Epithelial cell of alveolus of lung (primary cell): ENCODE results near the gene FAM200A. TPM values are rescaled to one million over a fixed set of nuclear protein-coding genes. Genes with fewer than 3 reads are reported as not detected.

Experiments used
- total RNA-seq: library from RNA; depleted of rRNA; stranded (reverse); fragments of >200 nt; gene quantifications from 2 replicates; pipeline ENCODE4 v1.2.1, GENCODE V29; 2015

Gene FAM200A
- 5.8 and 17.9 TPM in 2 replicates for total RNA-seq

GRCh38 chr7:99551767-99552463, at the start of gene FAM200A:
FAM200A (minus strand) TSS chr7:99552114; CDS start chr7:99548407, 3,707 bp downstream.

GRCh38 chr7:99597762-99598501, 46.0 kb upstream of the FAM200A start, which contains the start of gene TMEM225B:
TMEM225B (plus strand) TSS chr7:99598267; CDS start chr7:99604389, 6,122 bp downstream.

GRCh38 chr7:99558306-99559174, 6.6 kb upstream of the FAM200A start, which contains the start of gene ZNF655:
ZNF655 (plus strand) TSS chr7:99558642; CDS start chr7:99560560, 1,918 bp downstream.

GRCh38 chr7:99504603-99505323, 47.2 kb downstream of the FAM200A start, which contains the start of gene ZKSCAN5:
ZKSCAN5 (plus strand) TSS chr7:99504662; CDS start chr7:99506045, 1,383 bp downstream.

GRCh38 chr7:99499721-99500636, 51.9 kb downstream of the FAM200A start, which contains the start of gene ZNF394:
ZNF394 (minus strand) TSS chr7:99500281; CDS start chr7:99500093, 188 bp downstream.

Other genes starting within 250 kb of the FAM200A start
- gene ARPC1A, start 226.2 kb downstream of the FAM200A start, total RNA-seq = 121 and 235 TPM in 2 replicates
- gene ARPC1B, start 177.4 kb downstream of the FAM200A start, total RNA-seq = 172 and 382 TPM in 2 replicates
- gene PDAP1, start 143.5 kb downstream of the FAM200A start, total RNA-seq = 97.0 and 105 TPM in 2 replicates
- gene BUD31, start 143.1 kb downstream of the FAM200A start, total RNA-seq = 105 and 108 TPM in 2 replicates
- gene PTCD1, start 113.3 kb downstream of the FAM200A start, total RNA-seq = 4.0 and 7.2 TPM in 2 replicates
- gene CPSF4, start 113.2 kb downstream of the FAM200A start, total RNA-seq = 22.5 and 36.2 TPM in 2 replicates
- 2,095 and 2,779 TPM in 2 replicates for gene ATP5MF, start 85.9 kb downstream of the FAM200A start, total RNA-seq
- gene ZNF789, start 79.2 kb downstream of the FAM200A start, total RNA-seq = 4.4 and 5.5 TPM in 2 replicates
- gene ZNF394, start 51.8 kb downstream of the FAM200A start, total RNA-seq = 16.4 and 19.7 TPM in 2 replicates
- gene ZKSCAN5, start 47.5 kb downstream of the FAM200A start, total RNA-seq = 9.3 and 12.1 TPM in 2 replicates
- 29.2 and 89.8 TPM in 2 replicates for gene ZNF655, start 6.5 kb upstream of the FAM200A start, total RNA-seq
- 0.39 and 4.2 TPM in 2 replicates for gene TMEM225B, start 46.2 kb upstream of the FAM200A start, total RNA-seq
- 5.6 and 17.0 TPM in 2 replicates for gene ZSCAN25, start 64.8 kb upstream of the FAM200A start, total RNA-seq
- 0.24 and 0.39 TPM in 2 replicates for gene CYP3A5, start 127.9 kb upstream of the FAM200A start, total RNA-seq
- 0.13 and 1.0 TPM in 2 replicates for gene CYP3A7, start 183.1 kb upstream of the FAM200A start, total RNA-seq
- gene CYP3A4, start 232.1 kb upstream of the FAM200A start, total RNA-seq = not detected in 2 replicates